ENCODE measurements around the gene MBD2. TPM values are rescaled to one million over a fixed set of nuclear protein-coding genes. Genes with fewer than 3 reads are reported as not detected.

Gene MBD2
- total RNA-seq, 1 experiment from 2014 or later: 23.2 TPM

GRCh38 chr18:54235871-54236270, 11.4 kb upstream of the MBD2 start:
- Mint-ChIP-seq H3K27ac (ENCODE audit: unreplicated experiment) (peak overlapping the region; percentile 92), H3K4me3 (ENCODE audit: unreplicated experiment) (peak overlapping the region; percentile 62), H3K36me3 (ENCODE audit: insufficient read depth, unreplicated experiment) (no peaks in the 10 kb centered on the region), H3K9me3 (ENCODE audit: unreplicated experiment) (no peaks in the 10 kb centered on the region), H3K4me1 (ENCODE audit: low read depth, unreplicated experiment) (peaks cover 9% of the 10 kb centered on the region), H3K27me3 (ENCODE audit: insufficient read depth, unreplicated experiment) (no peaks in the 10 kb centered on the region)
- CTCF ChIA-PET: no interaction called here
- intact Hi-C loops (cut with micrococcal nuclease; ENCODE audit: unreplicated experiment): no loop called here
- POLR2A ChIA-PET: no interaction called here
- no peaks in the 10 kb centered on the region for H3K36me3 ChIP-seq (ENCODE audit: control insufficient read depth, insufficient read depth, low read length)
- TF ChIP-seq, protein P1, sequence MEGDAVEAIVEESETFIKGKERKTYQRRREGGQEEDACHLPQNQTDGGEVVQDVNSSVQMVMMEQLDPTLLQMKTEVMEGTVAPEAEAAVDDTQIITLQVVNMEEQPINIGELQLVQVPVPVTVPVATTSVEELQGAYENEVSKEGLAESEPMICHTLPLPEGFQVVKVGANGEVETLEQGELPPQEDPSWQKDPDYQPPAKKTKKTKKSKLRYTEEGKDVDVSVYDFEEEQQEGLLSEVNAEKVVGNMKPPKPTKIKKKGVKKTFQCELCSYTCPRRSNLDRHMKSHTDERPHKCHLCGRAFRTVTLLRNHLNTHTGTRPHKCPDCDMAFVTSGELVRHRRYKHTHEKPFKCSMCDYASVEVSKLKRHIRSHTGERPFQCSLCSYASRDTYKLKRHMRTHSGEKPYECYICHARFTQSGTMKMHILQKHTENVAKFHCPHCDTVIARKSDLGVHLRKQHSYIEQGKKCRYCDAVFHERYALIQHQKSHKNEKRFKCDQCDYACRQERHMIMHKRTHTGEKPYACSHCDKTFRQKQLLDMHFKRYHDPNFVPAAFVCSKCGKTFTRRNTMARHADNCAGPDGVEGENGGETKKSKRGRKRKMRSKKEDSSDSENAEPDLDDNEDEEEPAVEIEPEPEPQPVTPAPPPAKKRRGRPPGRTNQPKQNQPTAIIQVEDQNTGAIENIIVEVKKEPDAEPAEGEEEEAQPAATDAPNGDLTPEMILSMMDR (IDR thresholded peaks at IDR 0.05; ENCODE audit: insufficient read depth in 1 of 2, low read depth in 1 of 2, low read length in 1 of 2, severe bottlenecking in 1 of 2, unreplicated experiment in 1 of 2): no peak
- H3K9me3 ChIP-seq: no peaks in the 10 kb centered on the region
- DNase-seq: no peak
- H3K27me3 ChIP-seq (replicated peaks; ENCODE audit: control insufficient read depth, insufficient read depth, low read length): no peaks in the 10 kb centered on the region
- H3K4me3 ChIP-seq (ENCODE audit: low read depth, low read length): no peak overlapping the region
- BruUV-seq (replicated peaks): no TSS peak
- H3K4me1 ChIP-seq: no peaks in the 10 kb centered on the region

DNA sequence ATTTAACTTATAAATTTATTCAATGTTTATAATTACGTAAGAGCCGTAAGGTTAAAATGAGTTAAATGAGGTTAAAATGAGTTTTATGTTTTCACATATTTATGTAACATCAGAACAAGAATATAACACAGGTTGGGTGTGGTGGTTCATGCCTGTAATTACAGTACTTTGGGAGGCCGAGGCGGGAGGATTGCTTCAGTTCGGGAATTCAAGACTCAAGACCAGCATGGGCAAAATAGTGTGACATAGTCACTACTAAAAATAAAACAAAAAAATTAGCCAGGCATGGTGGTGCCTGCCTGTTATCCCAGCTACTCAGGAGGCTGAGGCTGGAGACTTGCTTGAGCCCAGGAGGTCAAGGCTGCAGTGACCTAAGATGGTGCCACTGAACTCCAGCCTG, 9.3 kb upstream of the MBD2 start:
- H3K36me3 Mint-ChIP-seq (ENCODE audit: insufficient read depth, unreplicated experiment): no peaks in the 10 kb centered on the region
- H3K27me3 ChIP-seq (replicated peaks; ENCODE audit: control insufficient read depth, insufficient read depth, low read length): no peaks in the 10 kb centered on the region
- BruUV-seq (replicated peaks): no TSS peak
- no peaks in the 10 kb centered on the region for H3K36me3 ChIP-seq (ENCODE audit: control insufficient read depth, insufficient read depth, low read length)
- ChIA-PET CTCF (interaction anchor here (1.3 kb wide), 1 partner anchor 36 kb away, joined by 6 read pairs; the partner anchor contains the start of gene POLI), POLR2A (no interaction called here)
- H3K4me1 Mint-ChIP-seq (ENCODE audit: low read depth, unreplicated experiment): peaks cover 19% of the 10 kb centered on the region
- no peaks in the 10 kb centered on the region for H3K9me3 Mint-ChIP-seq (ENCODE audit: unreplicated experiment)
- intact Hi-C loops (cut with micrococcal nuclease; ENCODE audit: unreplicated experiment): loop anchor here (1.0 to 2.0 kb wide), 2 partner anchors 21 to 37 kb away; no protein-coding TSS in a partner anchor
- H3K27ac Mint-ChIP-seq (ENCODE audit: unreplicated experiment): no peak overlapping the region
- H3K4me3 Mint-ChIP-seq (ENCODE audit: unreplicated experiment): no peak overlapping the region
- H3K4me1 ChIP-seq: no peaks in the 10 kb centered on the region
- no peak overlapping the region for H3K4me3 ChIP-seq (ENCODE audit: low read depth, low read length)
- H3K27me3 Mint-ChIP-seq (ENCODE audit: insufficient read depth, unreplicated experiment): no peaks in the 10 kb centered on the region
- DNase-seq: no peak
- TF ChIP-seq, protein P1 (IDR thresholded peaks at IDR 0.05; ENCODE audit: insufficient read depth in 1 of 2, low read depth in 1 of 2, low read length in 1 of 2, severe bottlenecking in 1 of 2, unreplicated experiment in 1 of 2): no peak
- H3K9me3 ChIP-seq: no peaks in the 10 kb centered on the region

DNA sequence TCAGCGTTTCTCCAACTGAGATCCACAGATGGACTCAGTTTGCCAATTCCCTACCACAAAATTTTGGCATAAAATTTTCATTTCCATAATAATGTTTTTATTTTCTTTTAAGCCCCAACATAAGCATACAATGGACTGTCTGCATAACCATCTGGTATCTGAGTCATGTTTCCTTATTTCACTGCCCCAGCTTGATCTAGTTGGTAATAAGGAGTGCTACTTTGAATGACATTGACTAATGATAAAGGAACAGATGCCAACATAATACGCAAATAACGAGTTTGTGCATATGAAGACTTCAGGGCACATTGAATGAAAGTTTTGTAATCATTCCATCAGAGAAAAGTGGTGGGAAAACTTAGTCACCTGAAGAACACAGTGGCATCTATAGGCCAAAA, 8.8 kb upstream of the MBD2 start:
- no peak for DNase-seq
- no peaks in the 10 kb centered on the region for H3K9me3 Mint-ChIP-seq (ENCODE audit: unreplicated experiment)
- H3K4me3 ChIP-seq (ENCODE audit: low read depth, low read length): no peak overlapping the region
- H3K4me3 Mint-ChIP-seq (ENCODE audit: unreplicated experiment): no peak overlapping the region
- intact Hi-C loops (cut with micrococcal nuclease; ENCODE audit: unreplicated experiment): loop anchor here (1.0 to 2.0 kb wide), 2 partner anchors 21 to 38 kb away; no protein-coding TSS in a partner anchor
- CTCF ChIA-PET: interaction anchor here (1.3 kb wide), 1 partner anchor 37 kb away, joined by 6 read pairs; the partner anchor contains the start of gene POLI
- H3K27me3 ChIP-seq (replicated peaks; ENCODE audit: control insufficient read depth, insufficient read depth, low read length): no peaks in the 10 kb centered on the region
- no peak overlapping the region for H3K27ac Mint-ChIP-seq (ENCODE audit: unreplicated experiment)
- POLR2A ChIA-PET: no interaction called here
- TF ChIP-seq, protein P1 (IDR thresholded peaks at IDR 0.05; ENCODE audit: insufficient read depth in 1 of 2, low read depth in 1 of 2, low read length in 1 of 2, severe bottlenecking in 1 of 2, unreplicated experiment in 1 of 2): no peak
- H3K9me3 ChIP-seq: no peaks in the 10 kb centered on the region
- peaks cover 21% of the 10 kb centered on the region for H3K4me1 Mint-ChIP-seq (ENCODE audit: low read depth, unreplicated experiment)
- H3K36me3 Mint-ChIP-seq (ENCODE audit: insufficient read depth, unreplicated experiment): no peaks in the 10 kb centered on the region
- H3K27me3 Mint-ChIP-seq (ENCODE audit: insufficient read depth, unreplicated experiment): no peaks in the 10 kb centered on the region
- H3K4me1 ChIP-seq: no peaks in the 10 kb centered on the region
- H3K36me3 ChIP-seq (ENCODE audit: control insufficient read depth, insufficient read depth, low read length): no peaks in the 10 kb centered on the region
- no TSS peak for BruUV-seq (replicated peaks)

All from Caco-2 (cell line).